ENCODE results near the gene CMKLR1. TPM values are rescaled to one million over a fixed set of nuclear protein-coding genes. Genes with fewer than 3 reads are reported as not detected.

The CMKLR1 gene
- total and polyA plus RNA-seq, 9 of the 15 experiments (the other 6 are each of a cell fraction or from before 2014, with no cell fraction given) = 0.11 to 1.4 (median 0.20) TPM

- no peak for TF ChIP-seq ZNF449 (CRISPR knock-in tag; IDR thresholded peaks at IDR 0.05)
- no peak for TF ChIP-seq FUS (optimal IDR thresholded peaks at IDR 0.05; ENCODE audit: low read depth, low read length)
- no peak for TF ChIP-seq MXI1 (IDR thresholded peaks at IDR 0.05; ENCODE audit: low read depth, low read length)
- no peak for TF ChIP-seq PTTG1 (tag; IDR thresholded peaks at IDR 0.05; ENCODE audit: low read depth)
- no peak for TF ChIP-seq SIX5 (IDR thresholded peaks at IDR 0.05; ENCODE audit: borderline replicate concordance in 1 of 2, insufficient read depth in 1 of 2, low read depth in 1 of 2, low read length in 2 of 2)
- peak; percentile 99 for TF ChIP-seq ZNF263 (CRISPR knock-in tag; IDR thresholded peaks at IDR 0.05; ENCODE audit: borderline replicate concordance)
- no peak for TF ChIP-seq U2AF2 (optimal IDR thresholded peaks at IDR 0.05; ENCODE audit: low read depth, low read length)
- TF ChIP-seq YY1 (IDR thresholded peaks at IDR 0.05; ENCODE audit: borderline replicate concordance in 1 of 3, control insufficient read depth in 1 of 3, extremely low read depth in 1 of 3, insufficient read depth in 3 of 3, insufficient read length in 1 of 3, insufficient replicate concordance in 2 of 3, low read depth in 1 of 3, low read length in 2 of 3) = no peak
- TF ChIP-seq ZNF23 (CRISPR knock-in tag; IDR thresholded peaks at IDR 0.05) = no peak
- TF ChIP-seq NR2C2 (CRISPR knock-in tag; IDR thresholded peaks at IDR 0.05) = no peak
- TF ChIP-seq NR2C2 (tag; IDR thresholded peaks at IDR 0.05) = no peak
- no peak for TF ChIP-seq ZNF431 (CRISPR knock-in tag; IDR thresholded peaks at IDR 0.05)
- TF ChIP-seq HDAC2 (IDR thresholded peaks at IDR 0.05) = no peak
- TF ChIP-seq EP400 (IDR thresholded peaks at IDR 0.05) = no peak
- TF ChIP-seq KLF1 (tag; IDR thresholded peaks at IDR 0.05) = no peak
- peak; percentile 75; the same call in 1 of the 2 replicates for TF ChIP-seq GATAD2A (IDR thresholded peaks at IDR 0.05)
- no peak for TF ChIP-seq FOXK2 (conservative IDR thresholded peaks at IDR 0.05 in 1 of 2, IDR thresholded peaks at IDR 0.05 in 1 of 2; ENCODE audit: low read depth in 2 of 2)
- no peak for TF ChIP-seq CC2D1A (IDR thresholded peaks at IDR 0.05)
- no peak for TF ChIP-seq IRF2 (CRISPR knock-in tag; IDR thresholded peaks at IDR 0.05)
- no peak for TF ChIP-seq ZNF444 (CRISPR knock-in tag; IDR thresholded peaks at IDR 0.05)
- 0 out of 2 replicates have a peak, but pooled peaks have one; percentile 12 for TF ChIP-seq MTA2 (IDR thresholded peaks at IDR 0.05; ENCODE audit: low read depth)
- TF ChIP-seq ZNF830 (CRISPR knock-in tag; IDR thresholded peaks at IDR 0.05) = no peak
- no peak for TF ChIP-seq ARID3A (IDR thresholded peaks at IDR 0.05; ENCODE audit: borderline replicate concordance, low read depth, low read length)
- TF ChIP-seq ZNF316 (IDR thresholded peaks at IDR 0.05) = no peak
- TF ChIP-seq ZNF311 (CRISPR knock-in tag; IDR thresholded peaks at IDR 0.05) = no peak
- TF ChIP-seq ZNF586 (CRISPR knock-in tag; conservative IDR thresholded peaks at IDR 0.05) = no peak
- no peak for TF ChIP-seq KAT2B (IDR thresholded peaks at IDR 0.05; ENCODE audit: low read depth, low read length)
Observed at GRCh38 chr12:108341854-108342847, 3.0 kb upstream of the CMKLR1 start (continued).

Measured in K562 (cell line).